GM12892 (cell line): ENCODE data around the gene C5orf15.

ENCODE experiments used
- POLR2A ChIP-seq: IDR thresholded peaks from 2 replicates; pipeline ENCODE4 v1.6.1; 2011; ENCODE audit warnings: low read depth, low read length, control low read depth
- TAF1 ChIP-seq: IDR thresholded peaks from 2 replicates; pipeline ENCODE4 v1.6.1; 2011; ENCODE audit warnings: low read depth, mild to moderate bottlenecking, control low read depth, low read length, borderline replicate concordance

GRCh38 chr5:133933169-133933509 lies 35.3 kb downstream of the C5orf15 start:
- TF ChIP-seq POLR2A, result no peak
- TF ChIP-seq TAF1, result no peak
